ENCODE measurements around the gene SMCO4. TPM values are rescaled to one million over a fixed set of nuclear protein-coding genes. Genes with fewer than 3 reads are reported as not detected.

SMCO4 gene
- total RNA-seq, 1 donor from 2014 or later: 24.0 TPM

DNA sequence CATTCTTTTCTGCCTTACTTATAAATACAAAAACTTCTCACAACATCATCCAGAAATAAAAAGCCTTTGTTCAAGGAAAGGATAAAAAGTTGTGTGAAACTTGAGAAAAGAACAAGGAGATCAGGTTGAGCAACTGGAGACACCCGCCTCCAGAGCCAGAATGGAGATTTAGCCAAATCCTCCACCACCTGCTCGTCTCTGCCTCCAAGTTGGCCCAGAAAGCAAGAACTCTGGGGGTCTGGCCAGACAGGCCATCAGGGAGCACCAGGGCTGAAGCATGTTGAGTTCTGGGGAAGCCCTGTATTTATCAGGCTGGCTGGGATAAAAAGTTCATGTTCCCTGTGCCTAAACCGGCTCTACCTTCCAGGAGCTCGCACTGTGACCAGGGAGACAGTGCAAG, 14.9 kb downstream of the SMCO4 start:
- peaks cover 76% of the 10 kb centered on the region for H3K4me1 Mint-ChIP-seq (ENCODE audit: low read depth)

GRCh38 chr11:93526641-93527583, 16.3 kb downstream of the SMCO4 start:
- Mint-ChIP-seq H3K4me3 (ENCODE audit: unreplicated experiment) (no peak overlapping the region), H3K36me3 (ENCODE audit: low read depth) (peaks cover 4% of the 10 kb centered on the region), H3K27ac (ENCODE audit: unreplicated experiment) (no peak overlapping the region), H3K4me1 (ENCODE audit: low read depth) (peaks cover 71% of the 10 kb centered on the region), H3K27me3 (ENCODE audit: low read depth) (no peaks in the 10 kb centered on the region), H3K9me3 (ENCODE audit: low read depth) (no peaks in the 10 kb centered on the region)
- no peak for TF ChIP-seq CTCF (IDR thresholded peaks at IDR 0.05)
- DNase-seq (ENCODE audit: low spot score): no peak

More for the DNA sequence above, 14.9 kb downstream of the SMCO4 start:
- Mint-ChIP-seq H3K4me3 (ENCODE audit: unreplicated experiment) (no peak overlapping the region), H3K9me3 (ENCODE audit: low read depth) (no peaks in the 10 kb centered on the region), H3K27me3 (ENCODE audit: low read depth) (no peaks in the 10 kb centered on the region), H3K27ac (ENCODE audit: unreplicated experiment) (peak overlapping the region; percentile 32), H3K36me3 (ENCODE audit: low read depth) (no peaks in the 10 kb centered on the region)
- TF ChIP-seq CTCF (IDR thresholded peaks at IDR 0.05): no peak
- DNase-seq (ENCODE audit: low spot score): no peak

GRCh38 chr11:93526346-93526633, 16.9 kb downstream of the SMCO4 start:
- Mint-ChIP-seq H3K36me3 (ENCODE audit: low read depth) (peaks cover 4% of the 10 kb centered on the region), H3K27ac (ENCODE audit: unreplicated experiment) (no peak overlapping the region), H3K4me3 (ENCODE audit: unreplicated experiment) (no peak overlapping the region)

DNA sequence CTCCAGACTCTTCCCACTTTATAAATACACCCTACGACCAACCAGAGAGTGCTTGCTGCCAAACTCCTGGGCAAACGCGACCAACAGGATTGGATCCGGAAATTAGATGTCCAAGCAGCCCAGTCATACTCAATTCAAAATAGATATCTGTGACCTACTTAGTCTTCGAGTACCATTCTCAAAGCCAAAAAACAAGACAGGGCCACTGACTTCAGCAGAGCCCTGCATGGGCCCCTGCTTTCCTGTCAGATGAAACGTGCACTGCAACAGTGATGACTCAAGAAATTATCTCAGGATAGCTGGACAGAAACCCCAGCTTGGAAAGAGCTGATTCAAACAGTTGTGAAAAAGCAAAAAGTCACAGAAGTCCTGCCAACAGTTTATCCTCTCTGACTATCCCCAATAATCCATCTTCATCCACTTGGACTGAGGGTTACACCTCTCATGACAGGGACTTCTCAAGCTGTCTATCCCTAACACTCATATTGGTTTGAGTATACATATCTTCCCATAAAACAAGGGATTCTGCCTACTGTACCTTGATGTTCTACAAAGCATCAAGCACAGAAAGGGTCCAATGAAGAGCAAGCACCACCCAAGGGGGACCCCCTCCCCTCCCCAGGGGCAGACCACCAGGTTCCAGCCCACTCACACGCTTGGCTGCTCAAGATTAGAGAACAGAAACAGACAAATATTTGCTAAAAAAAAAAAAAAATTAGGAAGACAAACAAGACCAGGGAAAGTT, 17.4 kb downstream of the SMCO4 start:
- no peak for DNase-seq (ENCODE audit: low spot score)

More at GRCh38 chr11:93526346-93526633, 16.9 kb downstream of the SMCO4 start:
- peaks cover 67% of the 10 kb centered on the region for H3K4me1 Mint-ChIP-seq (ENCODE audit: low read depth)
- no peaks in the 10 kb centered on the region for H3K9me3 Mint-ChIP-seq (ENCODE audit: low read depth)
- H3K27me3 Mint-ChIP-seq (ENCODE audit: low read depth): no peaks in the 10 kb centered on the region
- no peak for DNase-seq (ENCODE audit: low spot score)
- no peak for TF ChIP-seq CTCF (IDR thresholded peaks at IDR 0.05)

More for the DNA sequence above, 17.4 kb downstream of the SMCO4 start:
- no peak overlapping the region for H3K4me3 Mint-ChIP-seq (ENCODE audit: unreplicated experiment)
- H3K4me1 Mint-ChIP-seq (ENCODE audit: low read depth): peaks cover 62% of the 10 kb centered on the region
- TF ChIP-seq CTCF (IDR thresholded peaks at IDR 0.05): no peak
- no peaks in the 10 kb centered on the region for H3K27me3 Mint-ChIP-seq (ENCODE audit: low read depth)
- H3K36me3 Mint-ChIP-seq (ENCODE audit: low read depth): peaks cover 4% of the 10 kb centered on the region
- H3K27ac Mint-ChIP-seq (ENCODE audit: unreplicated experiment): peak overlapping the region; percentile 59
- no peaks in the 10 kb centered on the region for H3K9me3 Mint-ChIP-seq (ENCODE audit: low read depth)

All from chondrocyte (in vitro differentiated cells).